NCI-H1930 (cell line): Measurements from ENCODE around the gene HRCT1.
"Not testable (repeated sequence)": the region's sequence is repeated elsewhere in the genome, so short reads cannot be mapped to it uniquely, and the experiment has no call there.

ENCODE experiments used
- DNase-seq, 2 experiments: peaks; one replicate each; lab custom pipeline; 2025; lab: John Stamatoyannopoulos, UW

HRCT1 gene

GRCh38 chr9:35896570-35896969 is 9.4 kb upstream of the HRCT1 start:
- no peak for DNase-seq

DNA sequence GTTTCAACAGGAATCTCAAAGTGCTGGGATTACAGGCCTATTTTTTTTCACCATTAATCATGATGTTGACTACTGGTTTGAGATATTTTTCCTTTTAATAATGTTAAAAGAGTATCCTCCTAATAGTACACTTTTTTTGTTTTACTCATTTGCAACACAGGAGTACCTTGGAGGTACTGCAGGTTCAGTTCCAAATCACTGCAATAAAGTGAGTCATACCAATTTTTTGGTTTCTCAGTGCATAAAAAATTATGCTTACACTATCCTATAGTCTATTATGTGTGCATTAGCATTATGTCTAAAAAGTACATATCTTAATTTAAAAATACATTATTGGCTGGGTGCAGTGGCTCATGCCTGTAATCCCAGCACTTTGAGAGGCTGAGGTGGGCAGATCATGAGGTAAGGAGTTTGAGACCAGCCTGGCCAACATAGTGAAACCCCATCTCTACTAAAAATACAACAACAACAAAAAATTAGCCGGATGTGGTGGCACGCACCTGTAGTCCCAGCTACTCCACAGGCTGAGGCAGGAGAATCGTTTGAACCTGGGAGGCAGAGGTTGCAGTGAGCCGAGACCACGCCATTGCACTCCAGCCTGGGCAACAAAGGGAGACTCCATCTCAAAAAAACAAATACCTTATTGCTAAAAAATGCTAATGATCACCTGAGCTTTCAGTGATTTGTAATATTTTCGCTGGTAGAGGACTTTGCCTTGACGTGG is 8.5 kb upstream of the HRCT1 start:
- DNase-seq = not testable (repeated sequence)

DNA sequence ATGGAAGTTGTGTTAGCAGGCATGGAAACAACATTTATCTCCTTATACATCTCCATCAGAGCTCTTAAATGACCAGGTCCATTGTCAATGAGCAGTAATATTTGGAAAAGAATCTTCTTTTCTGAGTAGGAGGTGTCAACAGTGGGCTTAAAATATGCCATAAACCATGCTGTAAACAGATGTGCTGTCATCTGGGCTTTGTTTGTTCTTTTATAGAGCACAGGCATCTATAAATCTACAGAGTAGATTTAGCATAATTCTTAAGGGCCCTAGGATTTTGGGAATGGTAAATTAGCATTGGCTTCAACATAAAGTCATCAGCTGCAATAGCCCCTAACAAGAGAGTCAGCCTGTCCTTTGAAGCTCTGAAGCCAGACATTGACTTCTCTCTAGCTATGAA is 7.7 kb upstream of the HRCT1 start:
- no peak for DNase-seq

GRCh38 chr9:35899021-35899420 is 7.0 kb upstream of the HRCT1 start:
- DNase-seq = no peak

DNA sequence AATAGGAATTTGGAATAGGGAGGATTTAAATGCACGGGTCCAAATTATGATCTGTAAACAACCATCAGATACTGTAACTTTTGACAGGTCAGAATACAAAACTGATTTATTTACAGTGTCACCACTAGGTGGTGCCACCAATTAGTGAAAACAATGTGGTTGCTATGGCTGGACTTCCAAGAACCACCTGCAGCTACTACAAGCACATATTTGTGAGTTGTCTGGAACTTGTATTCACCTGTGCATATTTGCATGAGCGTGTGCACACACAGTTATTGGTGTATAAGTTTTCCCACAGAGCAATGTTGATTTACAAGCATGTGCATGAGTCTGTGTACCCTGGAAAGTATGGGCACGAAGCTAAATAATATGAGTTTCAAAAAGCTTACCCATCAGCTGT is 3.0 kb upstream of the HRCT1 start:
- peak in 1 of 2 experiments; percentile 40 for DNase-seq

GRCh38 chr9:35904338-35904737 is 1.7 kb upstream of the HRCT1 start:
- DNase-seq = no peak

GRCh38 chr9:35905051-35905781 is 786 bp upstream of the HRCT1 start:
- DNase-seq = no peak

DNA sequence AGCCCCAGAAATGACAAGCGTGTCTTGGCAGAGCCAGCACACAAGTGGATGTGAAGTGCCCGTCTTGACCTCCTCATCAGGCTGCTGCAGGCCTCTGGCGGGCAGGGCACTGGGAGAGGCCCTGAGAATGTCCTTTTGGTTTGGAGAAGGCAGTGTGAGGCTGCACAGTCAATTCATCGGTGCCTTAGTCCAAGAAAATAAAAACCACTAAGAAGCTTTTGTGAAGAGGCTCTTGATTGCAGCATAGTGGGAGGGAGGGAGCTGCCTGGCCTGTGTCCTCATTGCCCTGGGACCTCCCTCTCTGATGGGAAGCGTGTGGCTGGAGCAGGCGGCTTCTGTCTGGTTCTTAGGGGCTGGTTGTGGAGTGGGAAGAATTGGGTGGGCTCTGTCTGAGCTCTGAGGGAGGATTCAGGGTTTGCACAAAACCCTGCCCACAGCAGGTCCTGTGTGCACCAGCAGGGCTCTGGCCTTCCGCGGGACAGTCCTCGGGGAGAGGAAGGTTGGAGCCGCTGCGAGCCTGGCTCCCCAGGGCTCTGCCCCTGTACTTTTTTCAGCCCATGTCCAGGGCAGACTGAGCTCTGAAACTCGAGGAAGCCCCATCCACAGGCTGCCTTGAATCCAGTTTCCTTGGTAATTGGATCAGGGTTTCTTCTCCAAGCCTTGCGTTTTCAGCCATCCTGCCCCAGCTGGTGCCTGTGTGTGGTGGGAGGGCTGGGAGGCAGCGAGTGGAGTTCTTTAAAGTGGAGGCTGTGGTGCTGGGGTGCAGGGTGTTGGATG is 1.1 kb downstream of the HRCT1 start:
- no peak for DNase-seq

- no peak for DNase-seq
These were observed 1.9 kb downstream of the HRCT1 start for GRCh38 chr9:35907711-35908503.

DNA sequence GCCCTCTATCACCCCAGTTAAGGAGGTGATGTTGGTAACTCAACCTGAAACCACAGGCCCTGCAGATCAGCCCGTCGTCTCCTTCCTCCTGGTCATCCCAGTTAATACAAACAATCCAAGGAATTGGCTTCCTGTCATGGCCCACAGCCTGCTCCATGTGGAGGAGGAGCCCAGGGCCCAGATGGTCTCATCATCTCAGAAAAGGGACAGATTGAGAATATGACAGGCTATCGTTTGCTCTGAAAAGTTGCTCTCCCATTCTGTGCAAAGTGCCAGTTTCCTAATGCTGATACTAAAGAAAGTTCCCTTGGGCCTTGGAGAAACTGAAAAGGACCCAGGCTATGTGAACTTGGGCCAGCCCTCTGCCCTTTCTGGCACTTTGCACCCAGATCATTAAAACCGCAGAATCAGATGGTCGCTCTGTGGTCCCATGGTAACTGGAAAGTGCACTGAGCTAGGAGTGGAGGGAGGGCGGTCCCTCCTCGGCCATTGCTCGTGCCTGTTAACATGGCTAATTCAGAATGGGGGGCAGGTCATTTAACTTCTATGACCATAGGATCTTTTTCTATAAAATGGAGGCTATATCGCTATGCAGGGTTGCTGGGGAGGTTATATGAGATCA is 2.6 kb downstream of the HRCT1 start:
- DNase-seq = no peak

- no peak for DNase-seq
These were observed 3.3 kb downstream of the HRCT1 start, which contains the start of gene SPAAR for GRCh38 chr9:35909274-35909673. Gene SPAAR (plus strand): TSS chr9:35909490. CDS start chr9:35910464, 974 bp downstream.

DNA sequence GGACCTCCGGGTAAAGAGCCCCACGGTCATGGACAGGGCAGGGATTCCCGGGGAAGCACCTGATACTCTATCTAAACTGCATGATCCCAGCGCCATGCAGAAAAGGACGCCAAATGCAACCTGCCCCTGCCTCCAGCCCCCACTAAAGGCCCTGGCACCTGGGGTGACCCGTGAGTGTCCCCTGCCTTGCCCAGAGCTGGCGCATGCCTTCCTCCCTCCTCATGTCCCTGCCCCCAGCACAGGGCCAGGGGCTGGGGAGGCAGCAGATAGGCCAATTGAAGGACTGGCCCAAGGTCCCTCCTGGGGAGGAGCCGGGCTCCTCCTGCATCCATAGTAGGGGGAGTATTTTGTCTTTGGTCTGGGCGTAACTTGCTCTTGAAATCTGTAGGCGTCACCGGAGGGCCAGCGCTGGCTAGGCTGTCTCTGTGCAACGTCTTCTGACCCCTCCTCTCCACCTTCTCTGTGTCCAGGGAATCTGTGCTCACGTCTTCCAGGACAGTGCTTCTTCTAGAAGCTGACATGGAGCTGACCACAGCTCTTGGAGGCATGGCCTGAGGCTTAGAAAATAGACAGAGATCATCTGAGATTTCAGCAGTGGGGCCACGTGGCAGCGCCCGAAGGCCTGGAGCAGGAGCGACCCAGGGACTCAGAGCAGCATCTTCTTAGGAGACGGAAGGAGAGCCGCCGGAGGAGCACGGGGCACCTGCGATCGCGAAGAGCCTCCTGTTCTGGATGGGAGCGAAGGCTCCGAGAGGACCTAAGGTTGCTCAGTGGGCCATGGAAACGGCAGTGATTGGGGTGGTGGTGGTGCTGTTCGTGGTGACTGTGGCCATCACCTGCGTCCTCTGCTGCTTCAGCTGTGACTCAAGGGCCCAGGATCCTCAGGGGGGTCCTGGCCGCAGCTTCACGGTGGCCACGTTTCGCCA is 3.9 kb downstream of the HRCT1 start:
- DNase-seq = no peak

DNA sequence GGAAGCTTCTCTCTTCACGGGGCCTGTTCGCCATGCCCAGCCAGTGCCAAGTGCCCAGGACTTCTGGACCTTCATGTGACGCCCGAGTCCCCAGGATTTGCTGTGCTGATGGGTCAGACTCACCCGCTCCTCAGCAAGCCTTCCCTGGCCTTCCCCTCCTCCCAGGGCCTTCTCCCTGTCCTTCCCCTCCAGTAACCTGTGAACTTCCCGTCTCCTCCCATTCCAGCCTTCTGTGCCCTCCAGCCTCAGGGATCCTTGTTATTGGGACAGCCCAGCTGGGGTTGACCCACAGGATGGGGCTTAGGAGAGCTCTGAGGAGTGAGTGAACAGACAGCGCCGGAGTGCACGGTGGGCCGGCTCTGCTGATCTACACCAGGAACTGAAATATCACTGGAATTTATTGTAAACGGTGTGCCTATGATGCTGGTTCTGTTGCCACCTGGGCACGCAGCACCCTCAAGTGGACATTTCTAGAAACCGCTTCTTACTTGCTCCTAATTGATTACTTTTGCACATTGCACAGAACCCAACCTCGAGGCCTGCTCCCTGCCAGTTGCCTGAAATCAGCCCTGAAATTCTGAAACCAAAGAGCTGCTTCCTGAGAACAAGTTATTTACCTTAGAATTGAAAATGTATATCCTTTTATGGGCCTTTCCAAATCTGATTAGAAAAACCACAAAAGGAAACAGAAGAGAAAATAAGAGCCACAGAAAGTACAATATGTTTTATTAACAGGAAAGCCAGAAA is 4.8 kb downstream of the HRCT1 start:
- DNase-seq = no peak

DNA sequence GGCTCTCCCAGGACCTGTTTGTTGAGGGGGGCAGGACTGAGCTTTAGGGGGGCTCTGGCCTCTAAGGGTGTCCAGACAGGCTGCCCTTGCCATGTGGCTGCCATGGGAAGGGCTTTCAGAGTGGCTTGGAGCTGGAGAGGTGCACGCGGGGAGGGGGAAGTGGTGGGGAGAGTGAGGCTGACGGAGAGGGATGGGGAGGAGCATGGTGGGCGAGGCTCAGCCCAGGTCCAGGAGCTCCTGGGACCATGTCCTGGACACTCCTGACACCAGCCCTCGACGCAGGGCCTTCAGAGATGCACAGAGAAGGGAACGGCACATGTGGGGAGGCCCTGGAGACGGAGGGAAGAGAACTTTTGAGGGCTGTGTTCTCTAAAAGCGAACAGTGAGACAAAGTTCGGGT is 5.7 kb downstream of the HRCT1 start:
- no peak for DNase-seq

- DNase-seq = no peak
These were observed 6.9 kb downstream of the HRCT1 start for GRCh38 chr9:35912791-35913400.

GRCh38 chr9:35913429-35913828 is 7.4 kb downstream of the HRCT1 start:
- DNase-seq = not testable (repeated sequence)

- DNase-seq = no peak
These were observed 8.4 kb downstream of the HRCT1 start for GRCh38 chr9:35914301-35914807.

DNA sequence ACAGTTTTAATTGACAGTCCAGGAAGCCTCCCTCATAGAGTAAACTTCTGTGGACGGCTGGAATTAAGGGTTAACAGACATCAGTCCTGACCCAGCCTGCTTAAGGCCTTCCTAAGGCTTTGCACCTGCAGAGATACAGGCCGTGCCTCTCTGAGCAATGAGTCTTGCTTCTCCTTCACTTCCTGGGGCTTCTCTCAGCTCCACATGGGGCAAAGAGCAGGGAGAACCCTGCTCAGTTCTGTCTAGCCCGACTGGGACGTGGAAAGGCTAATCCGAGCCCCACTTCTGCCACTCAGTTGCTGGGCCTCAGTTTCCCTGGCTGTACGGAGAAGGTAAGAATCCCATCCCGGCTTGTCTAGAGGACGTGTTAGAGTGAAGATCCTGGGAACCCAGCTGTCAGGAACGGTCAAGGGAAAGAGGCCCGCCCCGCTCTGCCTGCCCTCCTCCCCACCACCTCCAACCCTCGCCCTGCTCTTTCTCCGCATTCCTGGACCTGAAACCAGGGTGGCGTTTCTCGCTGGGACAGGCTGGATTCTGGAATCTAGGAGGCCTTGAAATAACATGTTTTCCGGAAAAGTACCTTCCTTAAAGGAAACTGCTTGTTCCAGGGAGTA is 9.8 kb downstream of the HRCT1 start:
- no peak for DNase-seq

DNA sequence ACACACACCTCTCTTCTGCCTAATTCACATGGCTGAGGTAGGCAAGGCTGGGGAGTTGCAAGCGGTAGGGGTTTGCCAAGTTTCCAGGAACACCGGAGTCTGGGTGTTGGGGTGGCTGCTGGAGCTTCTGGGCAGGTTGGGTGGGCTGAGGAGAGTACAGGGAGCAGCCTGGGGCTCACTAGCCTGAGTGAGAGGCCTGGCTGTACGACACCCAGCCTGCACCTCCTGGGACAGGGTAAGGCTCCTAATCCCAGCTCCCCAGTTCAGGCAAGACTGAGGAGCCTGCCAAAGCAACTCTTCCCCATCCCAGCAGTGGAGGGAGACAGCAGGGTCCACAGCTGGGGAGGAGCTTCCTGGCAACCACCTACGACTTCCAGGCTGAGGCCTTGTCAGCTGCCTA is 11.3 kb downstream of the HRCT1 start:
- DNase-seq = no peak
